DND-41 (cell line): ENCODE data around the gene COQ8B.

Experiments
- CTCF ChIP-seq: IDR thresholded peaks from 2 replicates; pipeline ENCODE4 v1.5.1; 2012; ENCODE audit warnings: borderline replicate concordance, low read length, moderate library complexity, mild to moderate bottlenecking; ENCODE audit not compliant: poor library complexity, severe bottlenecking; ENCODE audit errors: extremely low read depth
- EZH2 ChIP-seq: IDR thresholded peaks from 3 replicates; pipeline ENCODE4 v1.6.1; 2012; ENCODE audit warnings: borderline replicate concordance, low read depth, mild to moderate bottlenecking, moderate library complexity, low read length, inconsistent platforms; ENCODE audit not compliant: severe bottlenecking

- TF ChIP-seq EZH2, result no peak
- no peak for TF ChIP-seq CTCF
Observed at GRCh38 chr19:40726279-40726678, 9.6 kb upstream of the COQ8B start.
